GM21529 (cell line): ENCODE measurements around the gene PTRH2.

Experiments used
- ATAC-seq: cut with Tn5 transposase; IDR thresholded peaks from one replicate; pipeline ENCODE4 v1.9.1; 2021; ENCODE audit not compliant: unreplicated experiment

The PTRH2 gene

GRCh38 chr17:59722623-59723022 is 15.4 kb upstream of the PTRH2 start:
- no peak for ATAC-seq

GRCh38 chr17:59719526-59719925 is 12.3 kb upstream of the PTRH2 start:
- no peak for ATAC-seq

DNA sequence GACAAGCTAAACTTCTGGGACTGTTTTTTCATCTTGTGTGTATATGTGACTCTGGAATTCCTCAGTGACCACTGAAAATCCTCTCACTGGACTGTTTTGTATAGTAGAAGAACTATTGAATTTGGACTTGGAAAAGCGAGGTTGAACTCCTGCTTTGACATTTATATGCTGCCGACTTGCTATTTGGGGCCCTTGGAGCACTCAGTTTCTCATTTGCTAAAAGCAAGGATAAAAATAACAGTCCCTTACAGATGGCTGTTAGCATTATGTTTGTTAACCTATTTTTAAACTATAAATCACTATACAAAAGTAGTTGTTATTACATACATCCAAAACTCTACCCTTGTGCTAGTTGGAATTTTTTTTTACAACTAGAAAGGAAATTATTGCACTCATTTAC is 9.2 kb upstream of the PTRH2 start:
- no peak for ATAC-seq

DNA sequence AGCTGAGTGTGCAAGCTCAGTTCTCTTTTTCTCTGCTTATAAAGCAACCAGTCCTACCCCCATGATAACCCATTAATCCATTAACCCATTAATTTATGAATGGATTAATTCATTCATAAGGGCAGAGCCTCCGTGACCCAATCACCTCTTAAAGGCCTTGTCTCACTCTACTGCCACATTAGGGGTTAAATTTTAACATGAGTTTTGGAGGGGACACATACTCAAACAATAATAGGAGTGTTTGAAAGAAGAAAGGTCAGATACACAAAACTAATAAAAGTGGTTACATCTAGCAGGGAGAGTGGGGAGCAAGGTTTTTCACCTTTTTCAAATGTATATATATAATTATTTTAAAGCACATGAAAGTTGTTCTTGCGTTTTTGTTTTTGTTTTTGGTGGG is 7.0 kb upstream of the PTRH2 start:
- no peak for ATAC-seq

DNA sequence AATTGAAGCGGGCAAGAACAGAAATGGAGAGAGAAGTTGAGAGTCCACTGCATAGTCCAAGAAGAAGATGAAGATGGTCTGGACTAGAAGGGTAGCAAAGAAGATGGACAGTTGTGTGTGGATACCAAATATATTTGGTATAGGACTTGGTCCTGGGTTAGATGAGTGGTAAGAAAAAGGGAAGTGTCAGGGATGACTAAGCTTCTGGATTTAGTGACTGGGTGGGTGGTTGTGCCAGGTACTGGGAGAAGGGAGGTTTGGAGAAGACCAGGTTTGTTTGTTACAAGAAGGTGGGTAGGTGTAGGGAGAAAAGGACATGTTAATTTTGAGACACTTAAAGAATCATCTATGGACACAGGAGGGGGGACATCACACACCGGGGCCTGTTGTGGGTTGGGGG is 5.6 kb upstream of the PTRH2 start:
- ATAC-seq, result no peak

GRCh38 chr17:59711936-59712335 is 4.7 kb upstream of the PTRH2 start:
- no peak for ATAC-seq

DNA sequence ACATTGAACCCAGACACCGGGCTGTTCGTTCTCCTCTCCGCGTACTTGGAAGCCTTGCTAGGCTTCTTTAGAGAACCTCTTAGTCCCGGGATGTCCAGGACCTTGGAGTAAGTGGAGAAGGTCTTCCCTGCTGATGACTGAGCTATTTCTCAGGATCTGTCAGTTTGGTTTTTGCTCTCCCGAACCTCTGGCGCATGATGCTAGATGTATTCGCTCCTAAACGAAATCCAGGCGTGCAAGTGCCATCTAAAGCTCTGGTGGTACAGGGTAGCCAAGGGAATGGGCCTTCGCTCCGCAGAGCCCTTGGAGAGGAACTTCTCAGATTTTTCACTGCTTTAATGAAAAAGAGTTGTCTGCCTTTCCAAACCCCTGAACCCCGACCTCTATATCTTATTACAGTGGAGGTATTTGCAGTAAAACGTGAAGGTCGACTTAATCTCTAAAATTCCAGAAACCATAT is 771 bp upstream of the PTRH2 start:
- no peak for ATAC-seq

DNA sequence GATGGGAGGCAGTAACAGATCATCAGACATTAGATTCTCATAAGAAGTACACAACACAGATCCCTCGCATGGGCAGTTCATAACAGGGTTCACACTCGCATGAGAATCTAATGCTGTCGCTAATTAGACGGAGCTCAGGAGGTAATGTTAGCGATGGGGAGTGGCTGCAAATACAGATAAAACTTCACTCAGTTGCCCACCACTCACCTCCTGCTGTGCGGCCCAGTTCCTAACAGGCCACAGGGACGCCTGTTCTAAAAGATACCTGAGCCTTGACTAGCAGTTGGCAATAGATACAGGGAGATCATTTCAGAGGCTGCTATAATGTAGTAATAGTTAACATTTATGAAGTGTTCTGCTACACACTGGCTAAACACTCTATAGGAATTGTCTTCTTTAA is 4.9 kb downstream of the PTRH2 start:
- ATAC-seq, result no peak

- ATAC-seq, result no peak
Measured at GRCh38 chr17:59699786-59700185, 7.4 kb downstream of the PTRH2 start.

DNA sequence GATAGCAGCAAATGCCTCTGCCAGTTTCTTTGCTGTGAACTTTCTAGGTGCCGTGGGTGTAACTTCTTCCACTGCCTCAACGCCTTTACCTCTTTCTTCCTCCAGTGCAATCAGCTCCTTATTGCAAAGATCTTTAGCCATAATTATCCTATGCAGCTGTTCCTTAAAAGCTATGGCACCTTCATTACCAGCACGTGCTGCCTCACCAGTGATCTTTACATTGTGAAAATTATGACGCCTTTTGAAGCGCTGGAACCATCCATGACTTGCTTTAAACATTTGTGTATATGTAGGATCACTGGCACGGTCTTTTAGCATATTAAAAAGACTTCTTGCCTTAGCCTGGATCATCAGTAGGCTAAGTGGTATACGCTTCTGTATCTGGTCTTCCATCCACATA is 8.0 kb downstream of the PTRH2 start:
- ATAC-seq, result no peak

DNA sequence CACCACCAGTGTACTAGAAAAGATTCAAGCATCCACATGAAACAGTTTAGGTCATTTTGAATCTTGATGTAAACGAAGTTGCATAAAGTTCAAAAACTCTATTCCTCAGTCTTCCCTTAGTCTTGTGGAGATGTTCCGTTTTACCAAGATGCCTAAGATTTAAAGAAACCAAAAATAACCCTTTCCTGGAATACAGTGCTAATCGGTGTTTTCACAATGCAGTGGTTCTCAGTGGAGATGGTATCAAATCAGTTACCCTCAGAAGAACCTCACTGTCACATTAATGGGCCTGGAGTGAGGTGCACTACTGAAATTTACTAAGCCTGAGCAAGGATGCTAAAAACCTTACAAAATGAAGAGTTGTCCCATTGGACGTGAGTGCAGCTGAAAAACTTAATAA is 9.1 kb downstream of the PTRH2 start:
- ATAC-seq, result no peak

DNA sequence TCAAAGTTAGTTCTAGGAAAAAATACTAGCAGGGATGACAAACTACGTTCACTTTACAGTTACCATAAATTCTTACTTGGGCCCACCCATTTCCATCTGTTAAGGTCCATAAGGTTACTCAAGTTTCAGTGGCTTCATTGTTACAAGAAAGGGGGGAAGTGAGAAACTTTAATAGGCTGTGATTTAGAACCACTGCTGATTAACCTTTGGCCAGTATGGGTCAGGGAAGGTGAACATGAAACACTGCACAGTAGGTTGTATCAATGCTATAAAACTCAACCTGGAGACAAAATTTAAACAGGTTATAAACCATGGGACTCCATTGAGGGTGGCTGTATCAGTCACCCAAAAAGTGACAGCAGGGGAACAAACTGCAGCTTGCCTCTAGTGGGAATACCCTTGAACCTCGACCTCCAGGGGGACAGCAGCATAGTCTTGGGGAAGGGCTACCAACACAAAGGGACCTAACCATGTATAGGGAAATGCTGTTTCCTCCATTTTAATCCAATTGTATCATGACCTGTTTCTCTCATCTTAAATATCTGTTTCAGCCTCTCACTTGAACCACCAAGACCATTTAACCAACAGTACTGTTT is 10.4 kb downstream of the PTRH2 start:
- ATAC-seq, result no peak

DNA sequence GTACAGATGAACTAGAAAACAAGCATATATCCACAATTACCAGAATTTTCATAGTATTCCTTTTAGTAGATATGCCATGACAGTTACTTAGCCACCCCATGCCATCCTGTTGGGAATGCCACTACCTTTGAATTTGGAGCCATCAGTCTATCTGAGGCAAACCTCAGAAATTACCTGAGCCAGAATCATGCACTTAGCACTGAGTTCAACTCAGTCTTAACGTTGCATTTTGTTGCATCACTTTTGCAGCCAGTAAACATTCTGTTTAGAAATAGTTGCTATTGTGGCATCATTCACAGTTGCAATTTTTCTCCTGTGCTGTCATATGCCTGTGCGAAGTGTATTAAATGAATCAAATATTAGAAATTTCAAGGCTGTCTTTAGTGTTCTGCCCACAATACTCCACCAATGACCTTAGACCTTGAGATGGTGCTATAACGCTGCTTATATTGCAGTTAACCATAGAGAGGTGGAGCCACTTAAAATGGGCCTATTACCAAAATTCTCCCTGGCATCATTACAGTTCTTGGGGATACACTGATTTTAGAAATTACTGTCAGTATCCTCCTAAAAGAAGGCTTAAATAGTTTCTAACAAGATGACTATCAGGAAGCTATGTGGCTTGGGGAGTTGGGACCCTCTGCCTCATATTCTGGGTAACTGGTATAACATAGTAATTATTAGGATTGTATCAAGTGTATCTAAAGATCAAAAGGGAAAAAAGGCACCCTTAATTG is 11.1 kb downstream of the PTRH2 start:
- no peak for ATAC-seq

GRCh38 chr17:59694344-59694743 is 12.9 kb downstream of the PTRH2 start:
- no peak for ATAC-seq

GRCh38 chr17:59693582-59693981 is 13.6 kb downstream of the PTRH2 start:
- no peak for ATAC-seq

GRCh38 chr17:59688496-59688895 is 18.7 kb downstream of the PTRH2 start:
- no peak for ATAC-seq

- ATAC-seq, result no peak
Measured at GRCh38 chr17:59688008-59688407, 19.2 kb downstream of the PTRH2 start.

- ATAC-seq, result no peak
Measured at GRCh38 chr17:59684967-59685366, 22.3 kb downstream of the PTRH2 start.

DNA sequence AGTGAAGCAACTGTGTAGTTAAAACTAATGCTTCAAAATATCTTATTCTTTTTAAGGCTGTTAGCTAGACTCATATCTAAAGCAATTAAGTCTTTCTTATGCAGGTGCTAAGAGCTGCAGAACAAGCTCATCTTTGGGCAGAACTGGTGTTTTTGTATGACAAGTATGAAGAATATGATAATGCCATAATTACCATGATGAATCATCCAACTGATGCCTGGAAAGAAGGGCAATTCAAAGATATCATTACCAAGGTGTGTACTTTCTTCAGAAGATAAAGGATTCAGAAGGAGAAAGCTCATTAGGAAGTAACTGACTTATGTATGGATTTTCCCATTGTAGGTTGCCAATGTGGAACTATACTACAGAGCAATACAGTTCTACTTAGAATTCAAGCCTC is 23.9 kb downstream of the PTRH2 start:
- no peak for ATAC-seq

DNA sequence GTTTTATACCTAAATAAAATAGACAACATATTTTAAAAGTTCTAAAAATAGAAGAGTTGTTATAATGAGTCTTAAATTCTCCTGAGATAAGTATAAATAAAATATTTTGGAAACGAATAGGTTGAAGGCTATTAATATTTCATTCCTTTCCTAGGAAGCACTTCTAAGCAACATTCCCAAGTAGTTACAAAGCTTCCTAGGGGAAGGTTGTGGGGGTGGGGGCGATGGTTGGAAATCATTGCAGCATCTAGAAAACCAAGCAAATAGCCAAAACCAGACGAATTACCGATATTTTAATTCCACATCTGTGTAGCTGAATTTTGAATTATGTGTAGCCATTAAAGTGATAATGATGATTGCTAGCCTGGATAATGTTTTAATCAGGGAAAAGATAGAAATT is 26.9 kb downstream of the PTRH2 start:
- no peak for ATAC-seq

- ATAC-seq, result no peak
Measured at GRCh38 chr17:59678918-59679317, 28.3 kb downstream of the PTRH2 start.

GRCh38 chr17:59676716-59677115 is 30.5 kb downstream of the PTRH2 start:
- no peak for ATAC-seq

DNA sequence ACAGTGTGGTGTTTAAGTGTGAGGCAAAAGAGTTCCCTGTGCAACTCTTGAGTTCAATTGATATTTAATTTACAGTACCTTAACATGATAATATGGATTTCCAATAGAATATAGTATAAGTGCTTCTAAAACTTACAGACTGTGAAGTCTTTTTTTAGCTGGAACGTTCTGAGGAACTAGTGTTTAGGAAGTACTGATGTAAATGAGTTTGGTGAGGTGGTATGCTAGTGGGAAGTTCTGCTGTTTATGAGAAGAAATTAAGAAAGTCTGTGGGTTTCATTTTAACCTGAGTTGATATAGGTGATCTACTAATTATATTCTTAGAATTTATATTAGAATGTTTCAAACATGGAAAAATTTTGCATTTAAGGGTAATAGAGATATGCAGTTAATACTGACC is 32.0 kb downstream of the PTRH2 start:
- ATAC-seq, result no peak
